WTC11 (cell line): ENCODE results near the gene CIDEB. TPM values are rescaled to one million over a fixed set of nuclear protein-coding genes. Genes with fewer than 3 reads are reported as not detected.

Experiments used
- ARID4B ChIP-seq: sonication (generic); formaldehyde crosslinking; IDR thresholded peaks from 2 replicates; pipeline ENCODE4 v1.8.0; 2023; ENCODE audit warnings: missing genetic modification reagents, mild to moderate bottlenecking, borderline replicate concordance
- CREM ChIP-seq: sonication (generic); formaldehyde crosslinking; IDR thresholded peaks from 2 replicates; pipeline ENCODE4 v1.8.1; 2022; ENCODE audit warnings: mild to moderate bottlenecking, missing genetic modification reagents, moderate library complexity
- E2F4 ChIP-seq: sonication (generic); formaldehyde crosslinking; IDR thresholded peaks from 2 replicates; pipeline ENCODE4 v1.8.1; 2022; ENCODE audit warnings: low read depth, mild to moderate bottlenecking, moderate library complexity, missing genetic modification reagents, borderline replicate concordance
- ELF4 ChIP-seq: sonication (generic); formaldehyde crosslinking; IDR thresholded peaks from 2 replicates; pipeline ENCODE4 v1.8.1; 2022; ENCODE audit warnings: low read depth, mild to moderate bottlenecking, moderate library complexity, missing genetic modification reagents
- FOXP1 ChIP-seq: sonication (generic); formaldehyde crosslinking; IDR thresholded peaks from 2 replicates; pipeline ENCODE4 v1.8.0; 2022; ENCODE audit warnings: missing genetic modification reagents, mild to moderate bottlenecking, moderate library complexity, borderline replicate concordance
- GRHL2 ChIP-seq: fragments of 250-450 bp; sonication (Bioruptor Pico); IDR thresholded peaks from 2 replicates; pipeline ENCODE4 v1.8.0; 2022; ENCODE audit warnings: mild to moderate bottlenecking, moderate library complexity; ENCODE audit not compliant: insufficient replicate concordance, severe bottlenecking
- HMGA2 ChIP-seq: fragments of 250-450 bp; sonication (Bioruptor Pico); IDR thresholded peaks from 2 replicates; pipeline ENCODE4 v1.4.0; 2021; ENCODE audit warnings: mild to moderate bottlenecking, moderate library complexity
- SMAD3 ChIP-seq: sonication (generic); formaldehyde crosslinking; IDR thresholded peaks from 2 replicates; pipeline ENCODE4 v1.8.0; 2022; ENCODE audit warnings: missing genetic modification reagents, mild to moderate bottlenecking, borderline replicate concordance
- SP1 ChIP-seq: sonication (generic); formaldehyde crosslinking; conservative IDR thresholded peaks from 2 replicates; pipeline ENCODE4 v1.8.1; 2022; ENCODE audit warnings: missing genetic modification reagents
- STAT6 ChIP-seq: sonication (generic); formaldehyde crosslinking; conservative IDR thresholded peaks from 2 replicates; pipeline ENCODE4 v1.8.1; 2023; ENCODE audit warnings: mild to moderate bottlenecking, low read depth, missing genetic modification reagents, moderate library complexity
- TEAD1 ChIP-seq: sonication (generic); formaldehyde crosslinking; IDR thresholded peaks from 2 replicates; pipeline ENCODE4 v1.8.0; 2022; ENCODE audit warnings: mild to moderate bottlenecking, missing genetic modification reagents
- USF1 ChIP-seq: sonication (generic); formaldehyde crosslinking; IDR thresholded peaks from 2 replicates; pipeline ENCODE4 v1.8.0; 2022; ENCODE audit warnings: mild to moderate bottlenecking, missing genetic modification reagents
- USF2 ChIP-seq: sonication (generic); formaldehyde crosslinking; IDR thresholded peaks from 2 replicates; pipeline ENCODE4 v1.8.1; 2023; ENCODE audit warnings: mild to moderate bottlenecking, missing genetic modification reagents, moderate library complexity
- ZBTB21 ChIP-seq: sonication (generic); formaldehyde crosslinking; IDR thresholded peaks from 2 replicates; pipeline ENCODE4 v1.8.1; 2023; ENCODE audit warnings: mild to moderate bottlenecking, missing genetic modification reagents, borderline replicate concordance
- ZBTB43 ChIP-seq: sonication (generic); formaldehyde crosslinking; IDR thresholded peaks from 2 replicates; pipeline ENCODE4 v1.8.1; 2023; ENCODE audit warnings: mild to moderate bottlenecking, missing genetic modification reagents
- ZMAT4 ChIP-seq: fragments of 250-450 bp; sonication (Bioruptor Pico); IDR thresholded peaks from 2 replicates; pipeline ENCODE4 v1.9.0; 2021; ENCODE audit warnings: mild to moderate bottlenecking
- ZNF138 ChIP-seq: sonication (generic); formaldehyde crosslinking; conservative IDR thresholded peaks from 2 replicates; pipeline ENCODE4 v1.8.1; 2022; ENCODE audit warnings: mild to moderate bottlenecking, moderate library complexity, missing genetic modification reagents
- ZNF263 ChIP-seq: sonication (generic); formaldehyde crosslinking; IDR thresholded peaks from 2 replicates; pipeline ENCODE4 v1.8.1; 2022; ENCODE audit warnings: low read depth, mild to moderate bottlenecking, moderate library complexity, missing genetic modification reagents
- ZNF532 ChIP-seq: fragments of 250-450 bp; sonication (Bioruptor Pico); IDR thresholded peaks from 2 replicates; pipeline ENCODE4 v1.9.0; 2021; ENCODE audit warnings: mild to moderate bottlenecking, borderline replicate concordance
- total RNA-seq: library from RNA; stranded (reverse); gene quantifications from 3 replicates; pipeline ENCODE4 v1.2.3, GENCODE V29; 2021

CIDEB gene
- total RNA-seq, 1 experiment from 2014 or later = 4.7 TPM

- peak; percentile 87 for TF ChIP-seq TEAD1 (CRISPR knock-in tag)
- TF ChIP-seq ZNF138 (CRISPR knock-in tag) = no peak
- TF ChIP-seq USF2 (CRISPR knock-in tag) = peak; percentile 47; the same call in 1 of the 2 replicates
- TF ChIP-seq ARID4B (CRISPR knock-in tag) = peak; percentile 83
- peak; percentile 42; the same call in 1 of the 2 replicates for TF ChIP-seq USF1 (CRISPR knock-in tag)
- peak; percentile 85; the same call in 1 of the 2 replicates for TF ChIP-seq SMAD3 (CRISPR knock-in tag)
- TF ChIP-seq ZNF532 (CRISPR knock-in tag) = no peak
- TF ChIP-seq ZBTB21 = peak; percentile 69; the same call in 1 of the 2 replicates
- peak; percentile 95 for TF ChIP-seq FOXP1 (CRISPR knock-in tag)
- no peak for TF ChIP-seq HMGA2 (CRISPR knock-in tag)
- TF ChIP-seq ELF4 (CRISPR knock-in tag) = 0 out of 2 replicates have a peak, but pooled peaks have one; percentile 56
- no peak for TF ChIP-seq STAT6 (CRISPR knock-in tag)
- peak; percentile 92 for TF ChIP-seq SP1 (CRISPR knock-in tag)
- peak; percentile 79 for TF ChIP-seq CREM (CRISPR knock-in tag)
- 0 out of 2 replicates have a peak, but pooled peaks have one; percentile 62 for TF ChIP-seq E2F4
- TF ChIP-seq ZNF263 (CRISPR knock-in tag) = 0 out of 2 replicates have a peak, but pooled peaks have one; percentile 25
- TF ChIP-seq ZMAT4 = 0 out of 2 replicates have a peak, but pooled peaks have one; percentile 68
- peak; percentile 95; the same call in 1 of the 2 replicates for TF ChIP-seq ZBTB43
- no peak for TF ChIP-seq GRHL2 (CRISPR knock-in tag)
These were observed 36.5 kb downstream of the CIDEB start, which contains the start of gene RABGGTA (continued) for GRCh38 chr14:24271134-24271833.
